HCT116 (cell line): Measurements from ENCODE around the gene PCDHGB2. TPM values are rescaled to one million over a fixed set of nuclear protein-coding genes. Genes with fewer than 3 reads are reported as not detected.
A peak's percentile ranks its signal among the peaks of the same experiment; 100 is the strongest.
"Not testable (repeated sequence)": the region's sequence is repeated elsewhere in the genome, so short reads cannot be mapped to it uniquely, and the experiment has no call there.

Experiments
- ATAC-seq: fragments of 200-7000 bp; cut with Tn5 transposase; 2 replicates; pipeline ENCODE4 v1.9.1; 2020; ENCODE audit warnings: mild to moderate bottlenecking, moderate library complexity
- BruUV-seq: library from RNA; stranded (reverse); fragments of 400-500 nt; replicated peaks from 2 replicates; lab custom pipeline; 2021; lab: Mats Ljungman, UMichigan
- CTCF ChIA-PET: fragments of 300-600 bp; sonication (Branson Sonifier 250); formaldehyde crosslinking; loops from one replicate; lab custom pipeline; 2021; ENCODE audit warnings: antibody characterized with exemption; lab: Charles Lee
- POLR2A ChIA-PET: fragments of 300-600, 350-600 bp; sonication (Branson Sonifier 250); formaldehyde crosslinking; loops from one replicate; lab custom pipeline; 2021; ENCODE audit warnings: antibody characterized with exemption; lab: Charles Lee
- RAD21 ChIA-PET, 2 experiments: fragments of 300-600 bp; sonication (Branson Sonifier 250); formaldehyde crosslinking; loops; one replicate each; lab custom pipeline; 2023; ENCODE audit warnings: low total read pairs in 2 of 2; ENCODE audit not compliant: uncharacterized antibody in 2 of 2, unreplicated experiment in 2 of 2, low non-redundant PET in 1 of 2; lab: Charles Lee
- DNase-seq: peaks from one replicate; pipeline ENCODE4 v3.0.0-alpha.2; 2010; ENCODE audit warnings: low read depth, low spot score
- H2AFZ ChIP-seq: fragments of 200-600 bp; shearing (Covaris generic), sonication (generic); 2 replicates; pipeline ENCODE4 v1.6.1; 2017; ENCODE audit warnings: low read depth, mixed run types, mixed read lengths, antibody characterized with exemption, low read length; ENCODE audit not compliant: poor library complexity, severe bottlenecking
- H3K27ac ChIP-seq: 2 replicates; pipeline ENCODE4 v1.5.1; 2012; ENCODE audit warnings: low read depth, low read length
- H3K27me3 ChIP-seq: fragments of 200-600 bp; sonication (generic); 2 replicates; pipeline ENCODE4 v1.6.1; 2016; ENCODE audit warnings: mixed run types, low read length, mixed read lengths; ENCODE audit not compliant: insufficient read depth
- H3K36me3 ChIP-seq, 2 experiments: fragments of 200-500 bp in 1 of 2; fragments of 200-600 bp in 1 of 2; sonication (Bioruptor generic) in 1 of 2; sonication (generic) in 1 of 2; 2 replicates each; pipeline versions ENCODE4 v1.5.1 to v1.6.1; 2014 to 2016; ENCODE audit warnings: low read length in 2 of 2, inconsistent platforms in 1 of 2, mixed read lengths in 1 of 2, mixed run types in 1 of 2; ENCODE audit not compliant: insufficient read depth in 2 of 2, control insufficient read depth in 1 of 2
- H3K4me1 ChIP-seq, 2 experiments: fragments of 200-600 bp in 1 of 2; sonication (generic) in 1 of 2; 2 replicates each; pipeline versions ENCODE4 v1.5.1 to v1.6.1; 2012 to 2017; ENCODE audit warnings: low read length in 2 of 2, inconsistent platforms in 1 of 2, mild to moderate bottlenecking in 1 of 2, mixed read lengths in 1 of 2, mixed run types in 1 of 2, moderate library complexity in 1 of 2; ENCODE audit not compliant: insufficient read depth in 2 of 2, control insufficient read depth in 1 of 2
- H3K4me2 ChIP-seq: fragments of 200-600 bp; sonication (generic); 2 replicates; pipeline ENCODE4 v1.6.1; 2017; ENCODE audit warnings: mixed run types, low read length, mixed read lengths
- H3K4me3 ChIP-seq, 2 experiments: fragments of 200-600 bp in 1 of 2; sonication (generic) in 1 of 2; replicated peaks in 1 of 2; 2 replicates each; pipeline ENCODE4 v1.5.1; 2011 to 2016; ENCODE audit warnings: low read length in 2 of 2, control low read depth in 1 of 2, low read depth in 1 of 2, mild to moderate bottlenecking in 1 of 2, mixed read lengths in 1 of 2, mixed run types in 1 of 2
- H3K79me2 ChIP-seq: fragments of 200-600 bp; sonication (generic); 2 replicates; pipeline ENCODE4 v1.6.1; 2017; ENCODE audit warnings: mild to moderate bottlenecking, mixed run types, low read length, moderate library complexity, mixed read lengths; ENCODE audit not compliant: insufficient read depth
- H3K9ac ChIP-seq: fragments of 200-600 bp; sonication (generic); 2 replicates; pipeline ENCODE4 v1.6.1; 2016; ENCODE audit warnings: low read length, mixed read lengths
- H3K9me2 ChIP-seq: fragments of 200-600 bp; sonication (generic), shearing (Covaris generic); 2 replicates; pipeline ENCODE4 v1.6.1; 2017; ENCODE audit warnings: mixed run types, mild to moderate bottlenecking, moderate library complexity; ENCODE audit not compliant: insufficient read depth
- H3K9me3 ChIP-seq, 2 experiments: fragments of 200-500 bp in 1 of 2; fragments of 200-600 bp in 1 of 2; sonication (Bioruptor generic) in 1 of 2; sonication (generic) in 1 of 2; 2 replicates each; pipeline ENCODE4 v1.6.1; 2014 to 2017; ENCODE audit warnings: low read length in 2 of 2, mixed read lengths in 2 of 2, inconsistent platforms in 1 of 2, low read depth in 1 of 2, mild to moderate bottlenecking in 1 of 2, mixed run types in 1 of 2, moderate library complexity in 1 of 2; ENCODE audit not compliant: control insufficient read depth in 1 of 2, insufficient read depth in 1 of 2
- H4K20me1 ChIP-seq: fragments of 200-600 bp; sonication (generic), shearing (Covaris generic); 2 replicates; pipeline ENCODE4 v1.6.1; 2017; ENCODE audit warnings: mixed run types, mild to moderate bottlenecking, moderate library complexity; ENCODE audit not compliant: insufficient read depth
- ATF3 ChIP-seq: IDR thresholded peaks from 2 replicates; pipeline ENCODE4 v1.6.1; 2012
- CEBPB ChIP-seq: IDR thresholded peaks from 2 replicates; pipeline ENCODE4 v1.6.1; 2012; ENCODE audit warnings: low read depth
- CTCF ChIP-seq, 3 experiments: fragments of 200-600 bp in 1 of 3; sonication (generic) in 1 of 3; IDR thresholded peaks in 2 of 3; conservative IDR thresholded peaks in 1 of 3; 2 replicates each; pipeline ENCODE4 v1.5.1; 2012 to 2017; ENCODE audit warnings: low read depth in 2 of 3, low read length in 2 of 3, antibody characterized with exemption in 1 of 3, borderline replicate concordance in 1 of 3, control low read depth in 1 of 3, mild to moderate bottlenecking in 1 of 3, mixed read lengths in 1 of 3, mixed run types in 1 of 3, moderate library complexity in 1 of 3; ENCODE audit not compliant: insufficient read depth in 1 of 3
- ELF1 ChIP-seq: IDR thresholded peaks from 2 replicates; pipeline ENCODE4 v1.6.1; 2012; ENCODE audit warnings: low read depth, borderline replicate concordance
- EZH2 ChIP-seq: fragments of 200-600 bp; sonication (generic); IDR thresholded peaks from 2 replicates; pipeline ENCODE4 v1.6.1; 2017; ENCODE audit warnings: antibody characterized with exemption, mixed run types
- FOSL1 ChIP-seq: IDR thresholded peaks from 2 replicates; pipeline ENCODE4 v1.6.1; 2012; ENCODE audit warnings: low read depth
- JUND ChIP-seq: IDR thresholded peaks from 2 replicates; pipeline ENCODE4 v1.6.1; 2012
- RAD21 ChIP-seq: IDR thresholded peaks from 2 replicates; pipeline ENCODE4 v1.6.1; 2012; ENCODE audit warnings: low read depth, mild to moderate bottlenecking
- SIN3A ChIP-seq: IDR thresholded peaks from 2 replicates; pipeline ENCODE4 v1.6.1; 2012; ENCODE audit warnings: low read depth
- SP1 ChIP-seq: IDR thresholded peaks from 2 replicates; pipeline ENCODE4 v1.6.1; 2012; ENCODE audit warnings: low read depth
- TCF7L2 ChIP-seq: IDR thresholded peaks from 2 replicates; pipeline ENCODE4 v1.7.0; 2011; ENCODE audit warnings: borderline replicate concordance, inconsistent platforms; ENCODE audit not compliant: insufficient read depth, insufficient read length; ENCODE audit errors: extremely low read depth
- ZBTB33 ChIP-seq: IDR thresholded peaks from 2 replicates; pipeline ENCODE4 v1.6.1; 2011; ENCODE audit warnings: mild to moderate bottlenecking, low read length, moderate library complexity; ENCODE audit not compliant: insufficient replicate concordance; ENCODE audit errors: extremely low read depth
- ZFX ChIP-seq: fragments of 450-650 bp; IDR thresholded peaks from 2 replicates; pipeline ENCODE4 v1.6.1; 2017
- ZNF274 ChIP-seq: fragments of 200-500 bp; sonication (Bioruptor generic); IDR thresholded peaks from 2 replicates; pipeline ENCODE4 v1.6.1; 2014; ENCODE audit warnings: mild to moderate bottlenecking, low read depth, low read length, inconsistent platforms
- intact Hi-C: fragments of 100-400 bp; cut with micrococcal nuclease; formaldehyde crosslinking; loops from 2 replicates; pipeline ENCODE4 v1.10.0; 2022
- total RNA-seq: library from RNA; stranded (reverse); gene quantifications from one replicate; pipeline ENCODE4 v1.2.1, GENCODE V29; 2021; ENCODE audit not compliant: unreplicated experiment

The PCDHGB2 gene
- total RNA-seq, 1 experiment from 2014 or later, result 0.34 TPM

- Histone ChIP-seq H3K27ac (no peak within 1 kb of the TSS), H3K4me3 (no peak within 1 kb of the TSS), H3K9me2 (no peaks in the 10 kb centered on the region), H3K9ac (no peak within 1 kb of the TSS), H3K4me1 (no peaks in the 10 kb centered on the region), H2AFZ (no peak within 1 kb of the TSS), H3K79me2 (no peaks in the 10 kb centered on the region), H3K4me2 (no peak within 1 kb of the TSS), H3K9me3 (no peaks in the 10 kb centered on the region), H3K36me3 (no peaks in the 10 kb centered on the region), H3K27me3 (no peaks in the 10 kb centered on the region), H4K20me1 (no peaks in the 10 kb centered on the region)
- no TSS peak for BruUV-seq
- TF ChIP-seq JUND (no peak), ATF3 (no peak), CTCF (IDR thresholded peaks at IDR 0.05 in 2 of 3, conservative IDR thresholded peaks at IDR 0.05 in 1 of 3; ENCODE audit: borderline replicate concordance in 1 of 3, insufficient read depth in 1 of 3, low read depth in 2 of 3, low read length in 2 of 3) (peak in 2 of 3 experiments; percentile 17 to 39; a peak in 3 of 6 replicates), SP1 (no peak), CEBPB (no peak), ELF1 (no peak), SIN3A (no peak), ZBTB33 (no peak), RAD21 (peak; percentile 16; the same call in 1 of the 2 replicates), ZFX (no peak), TCF7L2 (no peak), FOSL1 (no peak), EZH2 (no peak), ZNF274 (no peak)
- ChIA-PET CTCF (interaction anchor here (0.7 to 1.5 kb wide), 2 partner anchors 227 to 233 kb away, joined by 3 read pairs; no protein-coding TSS in a partner anchor), RAD21 (no interaction called here), POLR2A (no interaction called here)
- DNase-seq, result no peak
- 0 out of 2 replicates have a peak, but pooled peaks have one; percentile 49 for ATAC-seq
- intact Hi-C loops, result no loop called here
These were observed 29.3 kb upstream of the PCDHGB2 start, which contains the start of gene PCDHGA1 for GRCh38 chr5:141330299-141331080. Gene PCDHGA1 (plus strand): TSS chr5:141330514.

- ATAC-seq, RAD21 ChIA-PET, BruUV-seq, H3K4me1 ChIP-seq, H3K4me2 ChIP-seq, H3K27ac ChIP-seq, H3K9ac ChIP-seq, DNase-seq, H3K27me3 ChIP-seq, CTCF ChIA-PET, H3K79me2 ChIP-seq, H3K9me2 ChIP-seq, H3K36me3 ChIP-seq, H2AFZ ChIP-seq, H4K20me1 ChIP-seq, POLR2A ChIA-PET, H3K9me3 ChIP-seq, intact Hi-C loops, H3K4me3 ChIP-seq: not testable (repeated sequence)
These were observed 27.2 kb upstream of the PCDHGB2 start for GRCh38 chr5:141332571-141332970.
